ENCODE data around the gene CNFN. TPM values are rescaled to one million over a fixed set of nuclear protein-coding genes. Genes with fewer than 3 reads are reported as not detected.

The CNFN gene
- total RNA-seq, 1 donor from 2014 or later: 1.00 TPM

DNA sequence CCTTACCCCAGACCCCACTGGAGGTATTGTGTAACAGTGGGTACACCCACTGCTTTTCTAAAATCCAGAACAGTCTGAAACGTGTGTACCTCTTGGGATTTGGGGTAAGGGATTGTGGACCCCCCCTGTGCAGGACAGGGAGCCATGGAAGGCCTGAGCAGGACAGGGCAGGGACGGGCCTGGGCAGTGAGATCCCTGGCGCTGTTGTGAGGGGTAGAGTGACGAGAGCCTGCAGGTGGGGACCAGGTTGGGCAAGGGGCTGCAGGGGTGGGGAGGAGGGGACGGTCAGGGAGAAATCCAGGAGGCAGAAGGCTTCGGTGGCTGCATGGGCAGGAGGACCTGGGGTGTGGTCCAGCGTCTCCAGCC is 28.6 kb downstream of the CNFN start:
- ATAC-seq (ENCODE audit: low read depth): no peak
- CTCF ChIA-PET: no interaction called here
- no peaks in the 10 kb centered on the region for H3K27me3 Mint-ChIP-seq
- no peak overlapping the region for H3K4me3 Mint-ChIP-seq
- H3K9me3 Mint-ChIP-seq: no peaks in the 10 kb centered on the region
- no peak for DNase-seq
- peaks cover 39% of the 10 kb centered on the region for H3K4me1 Mint-ChIP-seq
- TF ChIP-seq, protein P1, sequence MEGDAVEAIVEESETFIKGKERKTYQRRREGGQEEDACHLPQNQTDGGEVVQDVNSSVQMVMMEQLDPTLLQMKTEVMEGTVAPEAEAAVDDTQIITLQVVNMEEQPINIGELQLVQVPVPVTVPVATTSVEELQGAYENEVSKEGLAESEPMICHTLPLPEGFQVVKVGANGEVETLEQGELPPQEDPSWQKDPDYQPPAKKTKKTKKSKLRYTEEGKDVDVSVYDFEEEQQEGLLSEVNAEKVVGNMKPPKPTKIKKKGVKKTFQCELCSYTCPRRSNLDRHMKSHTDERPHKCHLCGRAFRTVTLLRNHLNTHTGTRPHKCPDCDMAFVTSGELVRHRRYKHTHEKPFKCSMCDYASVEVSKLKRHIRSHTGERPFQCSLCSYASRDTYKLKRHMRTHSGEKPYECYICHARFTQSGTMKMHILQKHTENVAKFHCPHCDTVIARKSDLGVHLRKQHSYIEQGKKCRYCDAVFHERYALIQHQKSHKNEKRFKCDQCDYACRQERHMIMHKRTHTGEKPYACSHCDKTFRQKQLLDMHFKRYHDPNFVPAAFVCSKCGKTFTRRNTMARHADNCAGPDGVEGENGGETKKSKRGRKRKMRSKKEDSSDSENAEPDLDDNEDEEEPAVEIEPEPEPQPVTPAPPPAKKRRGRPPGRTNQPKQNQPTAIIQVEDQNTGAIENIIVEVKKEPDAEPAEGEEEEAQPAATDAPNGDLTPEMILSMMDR (IDR thresholded peaks at IDR 0.05): no peak
- POLR2A ChIA-PET: no interaction called here
- intact Hi-C loops (cut with micrococcal nuclease): no loop called here
- peaks cover 14% of the 10 kb centered on the region for H3K36me3 Mint-ChIP-seq (ENCODE audit: low read depth)
- peak overlapping the region; percentile 5 for H3K27ac Mint-ChIP-seq

DNA sequence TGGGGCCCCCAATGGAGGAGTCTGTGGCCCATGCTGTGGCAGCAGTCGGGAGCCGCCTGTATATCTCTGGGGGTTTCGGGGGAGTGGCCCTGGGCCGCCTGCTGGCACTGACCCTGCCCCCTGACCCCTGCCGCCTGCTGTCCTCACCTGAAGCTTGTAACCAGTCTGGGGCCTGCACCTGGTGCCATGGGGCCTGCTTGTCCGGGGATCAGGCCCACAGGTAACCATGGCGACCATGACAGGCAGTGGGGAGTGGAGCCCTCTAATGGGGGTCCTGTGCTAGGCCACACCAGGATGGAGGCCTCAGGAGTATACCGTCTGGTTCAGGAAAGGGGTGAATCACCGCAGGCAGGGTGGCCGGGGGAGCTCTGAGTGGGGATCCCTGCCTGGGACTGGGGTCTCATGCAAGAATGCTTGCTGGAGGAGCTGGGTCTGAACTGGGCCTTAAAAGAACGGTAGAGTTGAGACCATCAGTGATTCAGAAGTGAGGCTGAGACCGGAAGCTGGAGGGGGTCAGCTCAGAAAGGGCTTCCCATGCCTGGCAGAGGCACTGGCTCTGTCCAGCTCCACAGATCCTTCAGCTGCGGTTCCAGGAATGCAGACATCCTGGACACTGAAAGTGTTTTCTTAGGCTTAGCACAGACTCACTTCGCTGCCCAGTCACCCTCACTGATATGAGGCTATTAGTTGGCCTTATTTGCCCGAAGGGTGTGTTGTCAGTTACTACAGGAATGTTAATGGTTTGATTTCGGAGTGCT is 29.1 kb downstream of the CNFN start:
- peaks cover 35% of the 10 kb centered on the region for H3K4me1 Mint-ChIP-seq

DNA sequence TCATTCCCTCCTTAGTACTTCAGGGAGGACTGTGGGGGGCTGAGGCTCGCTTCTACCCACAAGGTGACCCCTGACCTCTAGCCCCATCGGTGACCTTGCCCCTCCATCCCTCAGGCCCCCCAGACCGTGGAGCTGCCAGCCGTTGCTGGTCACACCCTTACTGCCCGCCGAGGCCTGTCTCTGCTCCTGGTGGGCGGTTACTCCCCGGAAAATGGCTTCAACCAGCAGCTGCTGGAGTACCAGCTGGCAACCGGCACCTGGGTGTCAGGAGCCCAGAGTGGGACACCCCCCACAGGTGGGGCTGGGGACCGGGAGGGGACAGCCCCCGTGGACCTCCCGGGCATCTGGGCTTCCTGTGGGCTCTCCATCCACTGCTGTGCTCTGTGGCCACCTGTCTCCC is 32.8 kb downstream of the CNFN start:
- ChIA-PET CTCF (no interaction called here), POLR2A (interaction anchor here (0.6 kb wide), 1 partner anchor 39 kb away, joined by 4 read pairs; no protein-coding TSS in a partner anchor)
- Mint-ChIP-seq H3K36me3 (ENCODE audit: low read depth) (peaks cover 22% of the 10 kb centered on the region), H3K27me3 (no peaks in the 10 kb centered on the region), H3K9me3 (no peaks in the 10 kb centered on the region), H3K4me1 (peaks cover 7% of the 10 kb centered on the region), H3K27ac (no peak overlapping the region), H3K4me3 (no peak overlapping the region)
- DNase-seq: no peak
- intact Hi-C loops (cut with micrococcal nuclease): no loop called here
- TF ChIP-seq, protein P1 (IDR thresholded peaks at IDR 0.05): no peak
- no peak for ATAC-seq (ENCODE audit: low read depth)

More for the DNA sequence above, 29.1 kb downstream of the CNFN start:
- POLR2A ChIA-PET: interaction anchor here (0.6 kb wide), 1 partner anchor 58 kb away, joined by 4 read pairs; no protein-coding TSS in a partner anchor
- TF ChIP-seq, protein P1 (IDR thresholded peaks at IDR 0.05): no peak
- peaks cover 16% of the 10 kb centered on the region for H3K36me3 Mint-ChIP-seq (ENCODE audit: low read depth)
- no peak overlapping the region for H3K4me3 Mint-ChIP-seq
- DNase-seq (no peak), ATAC-seq (ENCODE audit: low read depth) (no peak)
- H3K9me3 Mint-ChIP-seq: no peaks in the 10 kb centered on the region
- CTCF ChIA-PET: no interaction called here
- H3K27ac Mint-ChIP-seq: peak overlapping the region; percentile 5
- H3K27me3 Mint-ChIP-seq: no peaks in the 10 kb centered on the region
- intact Hi-C loops (cut with micrococcal nuclease): no loop called here

DNA sequence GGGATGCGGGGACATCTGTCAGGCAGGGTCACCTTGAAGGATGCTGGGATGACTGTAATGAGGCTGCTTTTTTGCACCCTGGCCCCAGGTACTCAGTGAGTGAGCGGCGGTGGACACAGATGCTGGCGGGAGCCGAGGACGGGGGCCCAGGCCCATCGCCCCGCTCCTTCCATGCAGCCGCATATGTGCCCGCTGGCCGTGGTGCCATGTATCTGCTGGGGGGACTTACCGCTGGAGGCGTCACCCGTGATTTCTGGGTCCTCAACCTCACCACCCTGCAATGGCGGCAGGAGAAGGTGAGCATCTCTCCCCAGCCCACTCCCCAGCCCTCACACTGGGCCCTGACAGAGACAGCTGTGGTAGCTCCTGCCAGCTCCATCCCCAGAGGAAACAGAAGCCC is 33.4 kb downstream of the CNFN start:
- POLR2A ChIA-PET: no interaction called here
- no peaks in the 10 kb centered on the region for H3K27me3 Mint-ChIP-seq
- CTCF ChIA-PET: no interaction called here

DNA sequence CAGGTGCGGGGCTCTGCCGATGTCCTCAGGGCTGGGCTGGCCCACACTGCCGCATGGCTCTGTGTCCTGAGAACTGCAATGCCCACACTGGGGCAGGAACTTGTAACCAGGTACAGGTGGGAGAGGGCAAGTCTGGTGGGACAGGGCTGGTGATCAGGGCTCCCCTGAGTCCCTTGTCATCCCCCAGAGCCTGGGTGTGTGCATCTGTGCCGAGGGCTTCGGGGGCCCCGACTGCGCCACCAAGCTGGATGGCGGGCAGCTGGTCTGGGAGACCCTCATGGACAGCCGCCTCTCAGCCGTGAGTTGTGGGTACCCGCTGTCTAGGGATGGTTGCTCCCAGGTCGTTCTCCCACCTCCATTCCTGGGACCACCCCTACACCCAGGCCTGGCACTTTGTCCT is 34.2 kb downstream of the CNFN start:
- intact Hi-C loops (cut with micrococcal nuclease): no loop called here
- POLR2A ChIA-PET: no interaction called here
- H3K4me1 Mint-ChIP-seq: peaks cover 2% of the 10 kb centered on the region
- no peak for DNase-seq
- no peak overlapping the region for H3K4me3 Mint-ChIP-seq
- no peak for ATAC-seq (ENCODE audit: low read depth)
- H3K9me3 Mint-ChIP-seq: no peaks in the 10 kb centered on the region
- H3K36me3 Mint-ChIP-seq (ENCODE audit: low read depth): peaks cover 26% of the 10 kb centered on the region
- H3K27ac Mint-ChIP-seq: no peak overlapping the region
- CTCF ChIA-PET: no interaction called here
- H3K27me3 Mint-ChIP-seq: no peaks in the 10 kb centered on the region
- TF ChIP-seq, protein P1 (IDR thresholded peaks at IDR 0.05): no peak

More for the DNA sequence above, 33.4 kb downstream of the CNFN start:
- Mint-ChIP-seq H3K9me3 (no peaks in the 10 kb centered on the region), H3K4me3 (no peak overlapping the region), H3K27ac (no peak overlapping the region), H3K36me3 (ENCODE audit: low read depth) (peaks cover 25% of the 10 kb centered on the region), H3K4me1 (peaks cover 6% of the 10 kb centered on the region)
- TF ChIP-seq, protein P1 (IDR thresholded peaks at IDR 0.05): no peak
- ATAC-seq (ENCODE audit: low read depth) (no peak), DNase-seq (no peak)
- intact Hi-C loops (cut with micrococcal nuclease): no loop called here

Data from activated B cell treated with CpG ODN at 0.5 μM for 24 hours (primary cell).